ENCODE results near the gene DDX4. TPM values are rescaled to one million over a fixed set of nuclear protein-coding genes. Genes with fewer than 3 reads are reported as not detected.

DDX4 gene
- total RNA-seq, 1 experiment from 2014 or later, result not detected

DNA sequence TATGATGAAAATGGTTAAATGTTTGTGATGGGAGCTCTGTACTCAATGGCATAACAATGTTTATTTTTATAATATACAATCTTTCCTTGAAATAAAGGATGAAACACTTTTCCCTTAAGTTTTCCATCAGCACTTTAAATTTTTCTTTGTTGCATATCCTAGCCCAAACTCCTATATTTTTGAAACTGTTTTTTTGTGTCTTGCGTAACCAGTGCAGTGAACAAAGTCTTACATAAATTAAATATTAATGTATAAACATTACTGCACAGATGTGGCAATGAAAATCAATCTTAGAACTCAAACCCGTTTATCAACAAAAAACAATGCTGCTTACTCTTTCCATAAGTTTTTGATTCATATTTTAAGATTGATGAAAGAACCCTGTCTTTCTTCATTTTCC lies 79.2 kb downstream of the DDX4 start:
- no peaks in the 10 kb centered on the region for H3K79me2 ChIP-seq (ENCODE audit: low read length)
- no peaks in the 10 kb centered on the region for H3K9me2 ChIP-seq (replicated peaks; ENCODE audit: low read length)
- DNase-seq (no peak), ATAC-seq (no peak)
- H3K4me1 ChIP-seq (ENCODE audit: insufficient read depth, low read length), result peaks cover 8% of the 10 kb centered on the region
- TF ChIP-seq, protein P1, sequence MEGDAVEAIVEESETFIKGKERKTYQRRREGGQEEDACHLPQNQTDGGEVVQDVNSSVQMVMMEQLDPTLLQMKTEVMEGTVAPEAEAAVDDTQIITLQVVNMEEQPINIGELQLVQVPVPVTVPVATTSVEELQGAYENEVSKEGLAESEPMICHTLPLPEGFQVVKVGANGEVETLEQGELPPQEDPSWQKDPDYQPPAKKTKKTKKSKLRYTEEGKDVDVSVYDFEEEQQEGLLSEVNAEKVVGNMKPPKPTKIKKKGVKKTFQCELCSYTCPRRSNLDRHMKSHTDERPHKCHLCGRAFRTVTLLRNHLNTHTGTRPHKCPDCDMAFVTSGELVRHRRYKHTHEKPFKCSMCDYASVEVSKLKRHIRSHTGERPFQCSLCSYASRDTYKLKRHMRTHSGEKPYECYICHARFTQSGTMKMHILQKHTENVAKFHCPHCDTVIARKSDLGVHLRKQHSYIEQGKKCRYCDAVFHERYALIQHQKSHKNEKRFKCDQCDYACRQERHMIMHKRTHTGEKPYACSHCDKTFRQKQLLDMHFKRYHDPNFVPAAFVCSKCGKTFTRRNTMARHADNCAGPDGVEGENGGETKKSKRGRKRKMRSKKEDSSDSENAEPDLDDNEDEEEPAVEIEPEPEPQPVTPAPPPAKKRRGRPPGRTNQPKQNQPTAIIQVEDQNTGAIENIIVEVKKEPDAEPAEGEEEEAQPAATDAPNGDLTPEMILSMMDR (conservative IDR thresholded peaks at IDR 0.05; ENCODE audit: low read depth, low read length), result no peak
- TF ChIP-seq EZH2phosphoT487 (IDR thresholded peaks at IDR 0.05; ENCODE audit: borderline replicate concordance, low read length), result no peak
- TF ChIP-seq EZH2 (IDR thresholded peaks at IDR 0.05; ENCODE audit: low read length, unreplicated experiment), result no peak
- no TSS peak for BruUV-seq (replicated peaks)
- no peak overlapping the region for H3K27ac ChIP-seq (ENCODE audit: low read length)
- H3K9ac ChIP-seq (ENCODE audit: low read length), result no peak overlapping the region
- H3K27me3 ChIP-seq (ENCODE audit: low read length), result no peaks in the 10 kb centered on the region
- H4K20me1 ChIP-seq (ENCODE audit: low read length), result no peaks in the 10 kb centered on the region
- ChIA-PET POLR2A (ENCODE audit: unreplicated experiment) (no interaction called here), CTCF (no interaction called here)
- H3K36me3 ChIP-seq (ENCODE audit: low read depth, low read length), result no peaks in the 10 kb centered on the region
- no peaks in the 10 kb centered on the region for H3K9me3 ChIP-seq (ENCODE audit: low read length)
- H3K4me2 ChIP-seq (ENCODE audit: low read length), result no peak overlapping the region
- no peak overlapping the region for H2AFZ ChIP-seq (ENCODE audit: low read length)
- no peak overlapping the region for H3K4me3 ChIP-seq (ENCODE audit: low read length)
- no peaks in the 10 kb centered on the region for H3F3A ChIP-seq (ENCODE audit: low read length, unreplicated experiment)
- intact Hi-C loops (cut with micrococcal nuclease), result no loop called here

DNA sequence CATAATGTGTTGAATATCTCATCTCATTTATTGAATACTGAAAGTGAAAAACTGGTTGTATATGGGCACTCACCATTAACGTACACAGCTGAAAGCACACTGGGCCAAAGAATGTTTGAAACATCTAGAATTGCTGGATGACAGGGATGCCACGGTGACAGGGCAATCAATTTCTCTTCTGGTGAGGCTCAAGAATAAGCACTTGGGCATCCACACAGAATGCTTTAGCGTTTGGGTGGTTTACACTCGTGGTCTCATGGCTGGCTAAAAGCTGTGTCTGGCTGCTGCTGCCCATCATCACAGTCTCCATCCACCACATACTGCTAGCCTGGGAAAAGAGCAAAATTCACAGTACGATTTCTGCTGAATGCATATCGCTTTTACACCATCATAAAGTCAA lies 82.6 kb downstream of the DDX4 start:
- no peaks in the 10 kb centered on the region for H3F3A ChIP-seq (ENCODE audit: low read length, unreplicated experiment)
- H3K9me2 ChIP-seq (replicated peaks; ENCODE audit: low read length), result no peaks in the 10 kb centered on the region
- no peak overlapping the region for H3K27ac ChIP-seq (ENCODE audit: low read length)

More for the DNA sequence above, 82.6 kb downstream of the DDX4 start:
- Histone ChIP-seq H3K9ac (ENCODE audit: low read length) (no peak overlapping the region), H3K9me3 (ENCODE audit: low read length) (no peaks in the 10 kb centered on the region), H3K36me3 (ENCODE audit: low read depth, low read length) (no peaks in the 10 kb centered on the region), H4K20me1 (ENCODE audit: low read length) (no peaks in the 10 kb centered on the region), H2AFZ (ENCODE audit: low read length) (no peak overlapping the region), H3K27me3 (ENCODE audit: low read length) (no peaks in the 10 kb centered on the region), H3K4me2 (ENCODE audit: low read length) (no peak overlapping the region), H3K4me1 (ENCODE audit: insufficient read depth, low read length) (peaks cover 19% of the 10 kb centered on the region), H3K4me3 (ENCODE audit: low read length) (no peak overlapping the region), H3K79me2 (ENCODE audit: low read length) (no peaks in the 10 kb centered on the region)
- no peak for ATAC-seq
- intact Hi-C loops (cut with micrococcal nuclease), result no loop called here
- TF ChIP-seq, protein P1 (conservative IDR thresholded peaks at IDR 0.05; ENCODE audit: low read depth, low read length), result no peak
- TF ChIP-seq EZH2 (IDR thresholded peaks at IDR 0.05; ENCODE audit: low read length, unreplicated experiment) (no peak), EZH2phosphoT487 (IDR thresholded peaks at IDR 0.05; ENCODE audit: borderline replicate concordance, low read length) (no peak)
- DNase-seq, result no peak
- ChIA-PET CTCF (no interaction called here), POLR2A (ENCODE audit: unreplicated experiment) (no interaction called here)
- no TSS peak for BruUV-seq (replicated peaks)

All from PC-3 (cell line).